Cortex of kidney (tissue), 1 donor: ENCODE data around the gene SHC1.

Experiments used
- DNase-seq: peaks from one replicate; lab custom pipeline; 2025; lab: John Stamatoyannopoulos, UW

Gene SHC1

GRCh38 chr1:154970631-154971340 lies at the start of gene SHC1:
Gene SHC1, minus strand, starts transcription at chr1:154970747. Its CDS starts 221 bp downstream, at chr1:154970526.
- no peak for DNase-seq

- DNase-seq, result no peak
Measured at GRCh38 chr1:155019377-155020245, 49.1 kb upstream of the SHC1 start.

- DNase-seq, result no peak
Measured at GRCh38 chr1:155018617-155019348, 48.2 kb upstream of the SHC1 start.

- no peak for DNase-seq
Measured at GRCh38 chr1:155017946-155018316, 47.4 kb upstream of the SHC1 start.

- no peak for DNase-seq
Measured at GRCh38 chr1:155017041-155017945, 46.7 kb upstream of the SHC1 start.

- no peak for DNase-seq
Measured at GRCh38 chr1:155016231-155016831, 45.8 kb upstream of the SHC1 start.

- no peak for DNase-seq
Measured at GRCh38 chr1:155015527-155016230, 45.1 kb upstream of the SHC1 start.

GRCh38 chr1:155014709-155015508 lies 44.4 kb upstream of the SHC1 start:
- DNase-seq, result no peak

- no peak for DNase-seq
Measured at GRCh38 chr1:155013632-155014031, 43.1 kb upstream of the SHC1 start.

GRCh38 chr1:155012776-155013602 lies 42.4 kb upstream of the SHC1 start:
- no peak for DNase-seq

GRCh38 chr1:155012026-155012546 lies 41.5 kb upstream of the SHC1 start:
- no peak for DNase-seq

- no peak for DNase-seq
Measured at GRCh38 chr1:155011437-155012025, 41.0 kb upstream of the SHC1 start.

- DNase-seq, result no peak
Measured at GRCh38 chr1:155011004-155011416, 40.5 kb upstream of the SHC1 start.

GRCh38 chr1:155010211-155010918 lies 39.8 kb upstream of the SHC1 start:
- DNase-seq, result no peak

GRCh38 chr1:155009742-155010141 lies 39.2 kb upstream of the SHC1 start:
- DNase-seq, result no peak

- DNase-seq, result no peak
Measured at GRCh38 chr1:155009221-155009711, 38.7 kb upstream of the SHC1 start.
